Measurements from ENCODE around the gene ZNF536.
"Not testable (repeated sequence)": the region's sequence is repeated elsewhere in the genome, so short reads cannot be mapped to it uniquely, and the experiment has no call there.

Gene ZNF536

GRCh38 chr19:30388327-30388726, 16.1 kb downstream of the ZNF536 start:
- no peak for DNase-seq (ENCODE audit: low spot score)

- DNase-seq (ENCODE audit: low spot score), result no peak
Measured at GRCh38 chr19:30388819-30389218, 16.6 kb downstream of the ZNF536 start.

GRCh38 chr19:30390356-30390988, 18.3 kb downstream of the ZNF536 start:
- no peak for DNase-seq (ENCODE audit: low spot score)

GRCh38 chr19:30391052-30391451, 18.9 kb downstream of the ZNF536 start:
- DNase-seq (ENCODE audit: low spot score), result no peak

- no peak for DNase-seq (ENCODE audit: low spot score)
Measured at GRCh38 chr19:30391554-30392551, 19.7 kb downstream of the ZNF536 start.

GRCh38 chr19:30393046-30393445, 20.9 kb downstream of the ZNF536 start:
- DNase-seq (ENCODE audit: low spot score), result no peak

- DNase-seq (ENCODE audit: low spot score), result no peak
Measured at GRCh38 chr19:30393729-30394480, 21.7 kb downstream of the ZNF536 start.

- DNase-seq (ENCODE audit: low spot score), result no peak
Measured at GRCh38 chr19:30394481-30395151, 22.4 kb downstream of the ZNF536 start.

GRCh38 chr19:30395283-30395682, 23.1 kb downstream of the ZNF536 start:
- DNase-seq (ENCODE audit: low spot score), result no peak

- not testable (repeated sequence) for DNase-seq (ENCODE audit: low spot score)
Measured at GRCh38 chr19:30398539-30398938, 26.4 kb downstream of the ZNF536 start.

- DNase-seq (ENCODE audit: low spot score), result no peak
Measured at GRCh38 chr19:30401956-30402355, 29.8 kb downstream of the ZNF536 start.

- DNase-seq (ENCODE audit: low spot score), result no peak
Measured at GRCh38 chr19:30402436-30403202, 30.4 kb downstream of the ZNF536 start.

GRCh38 chr19:30403203-30403985, 31.2 kb downstream of the ZNF536 start:
- no peak for DNase-seq (ENCODE audit: low spot score)

- no peak for DNase-seq (ENCODE audit: low spot score)
Measured at GRCh38 chr19:30406220-30407067, 34.3 kb downstream of the ZNF536 start.

GRCh38 chr19:30407068-30407709, 35.0 kb downstream of the ZNF536 start:
- no peak for DNase-seq (ENCODE audit: low spot score)

GRCh38 chr19:30408734-30409301, 36.6 kb downstream of the ZNF536 start:
- DNase-seq (ENCODE audit: low spot score), result no peak

GRCh38 chr19:30411714-30412113, 39.5 kb downstream of the ZNF536 start:
- no peak for DNase-seq (ENCODE audit: low spot score)

GRCh38 chr19:30416375-30416774, 44.2 kb downstream of the ZNF536 start:
- DNase-seq (ENCODE audit: low spot score), result no peak
